ENCODE data around the gene FOXP4.

FOXP4 gene, protein sequence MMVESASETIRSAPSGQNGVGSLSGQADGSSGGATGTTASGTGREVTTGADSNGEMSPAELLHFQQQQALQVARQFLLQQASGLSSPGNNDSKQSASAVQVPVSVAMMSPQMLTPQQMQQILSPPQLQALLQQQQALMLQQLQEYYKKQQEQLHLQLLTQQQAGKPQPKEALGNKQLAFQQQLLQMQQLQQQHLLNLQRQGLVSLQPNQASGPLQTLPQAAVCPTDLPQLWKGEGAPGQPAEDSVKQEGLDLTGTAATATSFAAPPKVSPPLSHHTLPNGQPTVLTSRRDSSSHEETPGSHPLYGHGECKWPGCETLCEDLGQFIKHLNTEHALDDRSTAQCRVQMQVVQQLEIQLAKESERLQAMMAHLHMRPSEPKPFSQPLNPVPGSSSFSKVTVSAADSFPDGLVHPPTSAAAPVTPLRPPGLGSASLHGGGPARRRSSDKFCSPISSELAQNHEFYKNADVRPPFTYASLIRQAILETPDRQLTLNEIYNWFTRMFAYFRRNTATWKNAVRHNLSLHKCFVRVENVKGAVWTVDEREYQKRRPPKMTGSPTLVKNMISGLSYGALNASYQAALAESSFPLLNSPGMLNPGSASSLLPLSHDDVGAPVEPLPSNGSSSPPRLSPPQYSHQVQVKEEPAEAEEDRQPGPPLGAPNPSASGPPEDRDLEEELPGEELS

DNA sequence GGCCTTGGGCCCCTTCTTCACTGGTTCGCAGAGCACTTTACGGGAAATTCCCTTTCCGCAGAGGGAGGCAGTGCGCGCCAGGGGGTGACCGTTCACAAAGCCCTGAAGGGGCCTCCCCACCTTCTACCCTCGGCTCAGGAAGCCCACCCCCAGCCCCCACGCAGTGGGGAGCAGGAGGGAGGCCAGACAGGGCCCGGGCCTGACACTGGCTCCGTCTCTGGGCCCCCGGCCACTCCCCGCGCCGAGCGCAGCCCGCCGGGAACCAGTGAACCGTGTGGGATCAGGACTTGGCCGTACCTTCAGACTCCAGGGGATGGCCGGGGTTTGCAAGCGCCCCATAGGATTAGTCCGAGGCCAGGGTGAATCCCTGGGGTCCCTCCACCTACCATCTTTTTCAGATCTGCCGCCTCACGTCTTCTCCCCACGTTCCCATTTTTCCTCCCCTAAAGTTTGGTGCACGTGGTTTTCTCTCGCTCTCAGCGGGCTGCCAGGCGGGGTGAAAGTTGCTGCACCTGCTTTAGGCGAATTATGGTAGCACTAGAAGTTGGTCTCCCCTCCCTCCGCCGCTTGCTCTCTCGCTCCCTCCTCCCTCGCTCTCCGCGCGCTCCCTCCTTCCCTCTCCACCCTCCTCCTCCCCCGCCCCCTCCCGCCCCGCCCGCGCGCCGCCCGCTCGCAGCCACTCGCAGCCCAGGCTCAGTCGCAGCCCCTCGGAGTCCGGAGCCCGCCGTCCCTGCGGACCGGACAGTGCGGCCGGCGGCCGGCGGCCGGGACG lies at the start of gene FOXP4:
TSS of gene FOXP4 (plus strand) at position 679 of the 772 bp plus-strand sequence. CDS start 19,380 bp downstream, outside the sequence.
- peak in 2 of 3 experiments; percentile 53 to 66 for DNase-seq (ENCODE audit: low read depth in 2 of 3, low spot score in 2 of 3)

DNA sequence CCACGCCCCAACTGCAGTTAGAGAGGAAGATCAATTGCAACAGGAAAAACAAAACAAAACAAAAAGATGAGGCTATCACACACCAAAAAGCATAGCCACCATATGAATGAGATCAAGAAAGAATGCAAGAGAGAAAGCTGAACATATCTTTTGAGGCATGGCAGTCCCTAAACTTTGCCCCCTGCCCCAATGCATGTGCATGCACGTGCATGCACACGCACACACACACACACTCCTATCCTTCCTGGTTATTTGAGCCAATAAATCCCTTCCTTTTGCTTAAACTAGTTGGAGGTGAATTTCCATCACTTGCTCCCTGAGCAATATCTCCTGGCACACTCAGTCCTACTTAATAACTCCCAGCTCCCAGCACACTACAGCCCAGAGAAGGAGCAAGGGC lies 48.6 kb upstream of the FOXP4 start:
- DNase-seq (ENCODE audit: low read depth in 2 of 3, low spot score in 2 of 3): no peak

DNA sequence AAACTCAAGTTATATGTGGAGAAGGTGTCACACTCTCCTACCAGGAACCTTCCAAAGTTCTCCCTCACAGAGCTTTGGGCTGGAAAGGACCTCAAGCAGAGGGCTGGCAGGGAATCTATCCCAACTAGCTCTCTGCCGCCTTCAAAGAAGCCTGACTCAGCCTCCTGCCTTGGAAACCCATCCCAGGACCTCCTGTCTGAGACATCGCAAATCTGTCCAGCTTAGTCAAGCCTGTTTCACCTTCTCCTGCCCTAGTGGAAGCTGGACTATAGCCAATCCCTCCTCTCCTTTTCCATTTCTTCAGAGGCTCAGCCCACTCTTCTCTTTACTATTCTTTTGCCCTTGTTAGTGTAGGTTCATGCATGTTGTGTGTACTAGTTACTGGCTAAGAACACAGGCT lies 48.2 kb upstream of the FOXP4 start:
- no peak for DNase-seq (ENCODE audit: low read depth in 2 of 3, low spot score in 2 of 3)

DNA sequence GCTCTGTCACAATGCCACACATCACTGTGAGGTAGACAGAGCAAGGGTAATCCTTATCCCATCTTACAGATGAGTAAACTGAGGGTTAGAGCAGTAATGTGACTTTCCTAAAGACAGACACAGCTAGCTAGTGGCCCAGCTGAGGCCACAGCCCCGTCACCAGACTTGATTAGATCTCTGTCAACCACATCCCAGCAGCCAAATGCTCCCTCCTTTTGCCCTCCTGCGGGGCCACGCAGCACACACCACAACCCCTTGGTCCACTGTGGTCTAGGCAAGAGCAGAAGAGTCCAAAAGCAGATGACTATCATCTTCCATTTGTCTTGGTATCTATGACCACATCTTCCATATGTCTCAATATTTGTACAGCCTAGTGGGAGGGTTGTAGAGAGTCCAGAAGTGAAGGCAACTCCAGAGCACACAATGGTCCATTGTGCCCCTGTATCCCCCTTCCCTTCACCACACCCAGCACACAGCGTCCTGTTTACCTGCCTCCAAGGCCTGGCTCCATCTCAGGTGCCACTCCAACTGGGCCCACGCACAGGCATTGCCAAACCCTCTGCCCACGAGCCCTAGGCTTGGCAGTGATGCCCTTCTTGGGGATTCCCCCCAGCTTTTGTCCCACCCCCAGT lies 47.1 kb upstream of the FOXP4 start:
- DNase-seq (ENCODE audit: low read depth in 2 of 3, low spot score in 2 of 3): no peak

DNA sequence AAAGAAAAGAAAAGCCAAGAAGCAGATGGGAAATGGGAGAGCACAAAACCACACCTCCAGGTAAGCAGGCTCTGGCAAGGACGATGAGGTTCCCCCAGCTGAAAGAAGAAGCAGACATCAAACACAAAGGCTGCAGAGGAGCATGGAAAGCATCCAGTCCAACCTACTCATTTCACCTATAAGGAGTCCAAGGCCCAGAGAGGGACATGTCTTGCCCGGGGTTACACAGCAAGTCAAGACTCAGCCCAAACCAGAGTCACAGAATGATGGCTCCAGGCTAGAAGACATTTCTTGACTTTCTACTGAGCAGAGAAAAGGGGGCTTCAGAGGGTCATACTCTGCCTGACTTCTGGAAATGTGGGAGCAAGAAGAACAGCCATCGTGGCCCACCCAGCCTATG lies 45.6 kb upstream of the FOXP4 start:
- no peak for DNase-seq (ENCODE audit: low read depth in 2 of 3, low spot score in 2 of 3)

DNA sequence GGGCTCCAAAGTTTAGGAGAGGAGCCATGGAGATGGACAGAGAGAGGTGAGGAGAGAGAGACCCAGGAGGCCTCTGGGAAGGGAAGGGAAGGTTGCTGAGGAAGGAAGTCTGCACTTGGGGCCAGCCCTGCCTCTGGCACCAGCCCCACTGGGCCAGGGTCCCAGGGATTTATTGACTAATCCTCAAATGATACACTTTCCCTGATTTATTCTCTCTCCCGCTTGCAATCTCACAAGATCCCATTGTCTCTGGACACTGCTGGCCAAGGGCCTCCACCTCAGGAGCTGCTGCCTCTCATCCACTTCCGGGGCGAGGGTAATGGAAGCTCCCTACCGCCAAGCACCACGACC lies 43.6 kb upstream of the FOXP4 start:
- no peak for DNase-seq (ENCODE audit: low read depth in 2 of 3, low spot score in 2 of 3)

DNA sequence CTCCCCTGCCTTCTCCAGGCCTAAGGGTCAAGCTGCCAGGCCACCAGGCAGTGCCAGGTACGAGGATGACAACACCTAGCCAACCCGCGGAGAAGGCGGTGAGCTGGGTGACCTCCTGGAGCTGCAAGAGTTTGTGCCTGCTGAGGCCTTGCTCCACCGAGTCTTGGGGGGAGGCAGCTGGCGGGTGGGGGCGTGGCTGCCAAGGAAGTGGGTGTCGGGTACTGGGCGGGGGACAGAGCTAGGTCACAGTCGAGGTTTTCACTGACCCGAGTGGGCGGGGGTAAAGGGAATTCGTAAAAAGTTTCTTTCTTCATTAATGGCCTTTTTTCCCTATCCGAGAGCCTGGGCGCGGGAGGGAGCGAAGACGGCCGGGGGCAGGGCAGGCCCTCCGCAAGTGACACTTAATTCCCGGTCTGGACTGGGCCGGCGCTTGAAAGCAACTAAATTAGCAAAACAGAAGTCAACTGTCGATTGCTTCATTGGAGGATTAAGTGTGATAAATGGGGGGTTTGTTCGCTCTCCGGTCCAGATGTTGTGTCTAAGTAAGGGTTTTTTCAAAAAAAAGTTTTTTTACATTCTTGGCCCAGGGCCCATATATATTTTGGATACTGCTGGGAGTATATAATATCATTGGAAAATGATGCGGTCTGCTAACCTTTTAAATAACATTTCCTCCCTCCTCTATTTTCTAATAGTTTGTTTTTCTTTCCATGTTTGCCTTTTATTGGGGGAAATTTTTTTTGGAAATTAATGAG lies 43.1 kb upstream of the FOXP4 start:
- DNase-seq (ENCODE audit: low read depth in 2 of 3, low spot score in 2 of 3): no peak

DNA sequence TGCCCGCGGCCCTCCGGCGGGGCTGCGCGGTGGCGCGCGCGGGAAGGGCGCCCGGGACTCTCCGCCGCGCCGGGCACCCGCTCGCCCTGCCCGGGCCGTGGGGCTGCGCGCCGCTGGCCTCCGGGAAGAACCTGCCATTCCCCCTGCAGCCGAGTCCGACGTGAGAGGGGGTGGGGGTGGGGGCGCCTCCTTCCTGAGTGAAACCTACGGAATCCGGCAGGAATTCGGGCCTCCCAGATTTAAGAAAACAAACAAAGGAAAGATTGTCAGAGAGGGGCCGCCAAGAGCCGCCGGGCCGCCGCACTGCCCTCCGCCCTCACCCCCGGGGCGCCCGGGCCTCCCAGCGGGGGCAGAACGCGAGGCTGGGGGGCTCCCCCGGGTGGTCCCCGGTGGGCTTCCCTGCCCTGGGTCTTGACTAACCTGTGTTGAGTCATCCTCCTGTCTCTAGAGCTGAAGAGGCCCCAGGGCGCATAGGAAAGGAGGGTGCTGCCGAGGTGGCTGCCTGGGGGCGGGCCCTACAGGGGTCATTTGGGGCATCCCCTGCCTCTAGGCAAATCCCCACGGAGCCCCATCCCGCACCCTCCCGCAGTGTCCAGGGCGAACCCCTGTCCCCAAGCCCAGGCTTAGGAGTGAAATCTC lies 42.2 kb upstream of the FOXP4 start:
- DNase-seq (ENCODE audit: low read depth in 2 of 3, low spot score in 2 of 3): no peak

DNA sequence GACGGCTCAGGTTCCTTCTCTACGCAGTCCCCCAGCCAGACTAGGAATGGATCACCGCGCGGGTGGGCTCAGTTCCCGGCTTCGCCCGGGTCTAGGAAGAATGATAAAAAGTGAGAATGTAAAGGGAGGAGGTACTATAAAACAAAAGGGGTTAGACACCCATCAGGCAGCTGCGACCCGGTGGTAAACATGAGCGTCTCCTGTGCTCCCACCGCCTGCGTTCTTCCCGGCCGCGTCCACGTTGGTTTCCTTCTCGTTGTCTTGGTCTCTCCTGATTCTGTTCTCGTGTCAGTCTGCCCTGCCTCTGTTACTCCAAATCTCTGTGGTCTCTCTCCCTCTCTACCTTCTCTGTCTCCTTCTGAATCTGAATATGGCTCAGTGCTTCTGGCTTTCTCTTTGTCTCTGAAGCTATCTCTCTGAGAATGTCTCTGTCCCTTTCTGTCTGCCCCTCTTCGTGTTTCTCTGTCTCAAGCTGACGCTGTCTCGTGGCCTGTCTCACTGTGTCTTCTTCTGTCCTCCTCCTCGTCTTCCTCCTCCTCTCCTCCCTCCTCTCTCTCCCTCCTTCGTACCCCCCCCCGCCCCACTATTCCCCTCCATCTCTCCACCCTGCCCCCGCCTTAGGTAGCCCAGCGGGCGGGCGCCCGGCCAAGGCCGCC lies 41.6 kb upstream of the FOXP4 start:
- DNase-seq (ENCODE audit: low read depth in 2 of 3, low spot score in 2 of 3): no peak

DNA sequence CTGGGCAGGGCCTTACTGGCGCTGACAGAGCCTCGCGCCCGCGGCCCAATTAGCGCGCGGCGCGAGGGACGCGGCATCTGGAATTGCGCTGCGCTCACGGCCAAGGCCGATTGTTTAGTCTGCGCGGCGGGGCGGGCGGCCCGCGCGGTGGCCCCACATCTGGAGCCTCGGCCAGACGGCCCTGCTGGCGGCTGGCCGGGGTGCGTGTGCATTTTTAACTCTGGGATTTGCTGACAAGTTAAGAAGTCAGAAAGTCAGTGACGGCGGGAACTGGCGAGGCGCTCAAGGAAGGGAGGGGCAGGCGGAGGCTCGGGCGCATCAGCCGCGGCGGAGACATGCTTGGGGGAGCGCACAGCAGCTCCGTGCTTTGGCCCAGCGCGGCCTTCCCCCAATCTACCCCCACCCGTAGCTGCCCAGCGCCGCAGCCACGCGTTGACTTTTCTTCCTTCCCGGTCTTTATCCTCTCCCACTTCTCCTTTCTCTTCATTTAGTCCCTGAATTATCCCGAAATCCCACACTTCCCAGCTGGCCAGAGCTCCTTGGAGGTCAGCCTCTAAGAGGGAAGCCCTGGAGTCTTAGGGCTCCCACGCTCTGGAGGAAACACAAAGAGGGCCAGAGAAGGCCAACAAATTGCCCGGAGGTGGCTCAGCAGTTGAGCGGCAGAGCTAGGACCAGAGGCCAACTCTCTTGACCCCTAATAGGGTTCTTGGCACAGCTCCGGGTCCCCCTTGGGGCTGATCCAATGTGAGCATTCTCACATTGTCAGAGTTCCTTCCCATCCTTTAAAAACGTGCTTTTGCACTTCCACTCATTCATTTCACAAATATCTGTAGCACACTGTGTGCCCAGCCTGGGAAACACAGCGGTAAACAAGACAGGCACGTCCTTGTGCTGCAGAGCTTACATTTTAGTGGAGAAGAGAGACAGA lies 40.8 kb upstream of the FOXP4 start:
- no peak for DNase-seq (ENCODE audit: low read depth in 2 of 3, low spot score in 2 of 3)

DNA sequence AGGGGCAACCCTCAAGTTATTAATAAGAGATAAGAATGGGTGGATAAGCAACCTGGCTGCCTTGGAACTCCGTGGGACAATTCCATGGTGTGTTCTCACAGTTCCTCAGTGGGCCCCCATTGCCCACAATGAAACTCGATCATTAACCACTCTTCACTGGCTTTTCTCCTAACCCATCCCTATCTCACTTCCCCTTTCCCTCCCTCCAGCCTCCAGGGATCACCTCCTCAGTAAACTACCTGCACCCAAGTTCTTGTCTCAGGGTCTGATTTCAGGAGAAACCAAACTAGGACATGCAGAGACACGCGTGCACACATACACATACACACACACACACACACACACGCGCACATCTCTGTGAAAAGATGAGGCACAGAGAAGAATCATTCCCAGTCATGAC lies 37.7 kb upstream of the FOXP4 start:
- DNase-seq (ENCODE audit: low read depth in 2 of 3, low spot score in 2 of 3): no peak

DNA sequence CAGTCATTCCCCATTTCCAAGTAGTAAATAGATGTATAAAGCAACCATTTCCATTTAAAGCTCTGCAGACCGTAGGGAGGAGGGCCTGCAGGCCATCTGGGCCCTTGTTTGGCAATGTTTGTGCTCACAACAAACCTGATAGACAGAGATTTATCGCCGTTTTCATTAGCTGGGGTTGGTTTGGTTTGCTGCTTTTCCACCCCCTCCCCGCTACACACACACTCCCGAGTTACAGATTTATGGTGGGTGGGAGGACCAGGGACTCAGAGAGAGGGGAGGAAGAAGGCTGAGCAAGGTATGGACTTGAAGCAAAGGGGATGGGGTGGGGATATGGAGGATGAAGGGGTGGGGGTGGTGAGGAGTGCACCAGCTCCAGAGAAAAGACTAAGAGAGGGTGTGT lies 36.6 kb upstream of the FOXP4 start:
- DNase-seq (ENCODE audit: low read depth in 2 of 3, low spot score in 2 of 3): no peak

DNA sequence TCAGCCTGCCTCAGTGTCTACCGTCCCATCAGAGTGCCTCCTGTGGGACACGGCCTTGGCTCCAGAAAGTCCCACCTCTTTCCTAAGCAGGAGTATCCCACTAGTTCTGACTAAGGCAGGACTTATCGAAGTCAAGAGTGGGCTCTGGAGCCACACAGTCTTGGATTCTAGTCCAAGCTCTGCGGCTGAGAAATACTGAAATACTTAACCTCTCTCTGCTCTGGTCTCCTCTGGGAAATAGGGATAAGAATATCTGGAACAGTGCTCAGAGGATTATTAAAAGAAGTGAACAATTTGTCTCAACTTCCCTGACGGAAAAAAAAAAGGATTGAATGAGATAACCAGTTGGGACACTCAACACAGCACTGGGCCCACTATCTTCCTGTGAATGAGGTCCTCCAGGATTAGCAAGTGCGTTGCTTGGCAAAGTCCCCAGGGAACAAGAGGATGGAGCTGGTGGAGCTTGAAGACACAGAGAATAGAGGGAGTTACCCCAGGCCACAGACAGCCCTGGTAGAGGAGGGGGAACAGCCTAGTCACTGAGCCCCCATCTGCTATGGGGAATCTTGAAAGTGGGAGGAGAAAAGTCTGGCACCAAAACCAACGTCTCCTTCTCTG lies 34.6 kb upstream of the FOXP4 start:
- DNase-seq (ENCODE audit: low read depth in 2 of 3, low spot score in 2 of 3): no peak

DNA sequence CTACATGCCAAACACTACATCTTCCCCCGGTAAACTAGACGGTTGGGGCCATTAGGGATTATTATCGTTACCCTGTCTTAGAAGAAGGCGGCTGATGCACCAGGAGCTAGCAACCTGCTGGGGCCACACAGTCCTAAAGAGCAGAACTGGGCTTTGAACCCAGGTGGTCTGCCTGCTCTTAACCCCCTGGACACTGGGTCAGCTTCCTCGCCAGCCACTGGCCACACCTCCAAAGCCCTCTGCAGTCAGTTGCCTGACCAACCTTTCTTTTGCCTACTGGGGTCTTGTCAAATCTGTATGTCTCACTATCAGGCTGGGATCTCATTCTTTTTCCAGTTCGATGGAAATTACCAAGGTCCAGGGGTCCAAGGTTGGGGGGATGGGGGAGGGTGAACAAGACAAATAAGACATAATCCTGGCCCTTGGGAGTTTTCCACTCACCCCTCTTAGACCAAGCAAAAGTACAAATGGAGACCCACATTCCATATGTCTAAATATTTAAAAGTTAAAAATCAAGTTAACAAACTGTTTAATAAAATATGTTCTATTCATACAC lies 34.0 kb upstream of the FOXP4 start:
- DNase-seq (ENCODE audit: low read depth in 2 of 3, low spot score in 2 of 3): no peak

DNA sequence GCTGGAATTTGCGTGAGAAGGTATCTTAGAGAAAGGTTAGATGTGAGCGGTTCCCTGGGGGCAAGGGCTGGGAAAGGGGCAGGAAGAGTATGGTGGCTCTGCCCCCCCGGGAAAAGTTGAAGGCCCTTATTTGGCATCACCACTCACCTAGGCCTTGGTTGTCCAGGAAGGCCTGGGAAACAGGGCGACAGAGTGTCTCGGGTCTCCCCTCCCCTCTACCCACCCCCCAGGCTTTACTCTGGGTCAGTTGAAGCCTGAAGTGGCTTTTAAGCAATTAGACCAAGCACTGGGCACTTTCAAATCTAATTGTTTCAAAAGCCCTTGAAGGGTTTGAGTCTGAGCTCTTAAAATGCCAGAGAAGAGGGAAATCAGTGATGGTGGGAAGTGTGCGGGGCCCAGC lies 30.2 kb upstream of the FOXP4 start:
- no peak for DNase-seq (ENCODE audit: low read depth in 2 of 3, low spot score in 2 of 3)

DNA sequence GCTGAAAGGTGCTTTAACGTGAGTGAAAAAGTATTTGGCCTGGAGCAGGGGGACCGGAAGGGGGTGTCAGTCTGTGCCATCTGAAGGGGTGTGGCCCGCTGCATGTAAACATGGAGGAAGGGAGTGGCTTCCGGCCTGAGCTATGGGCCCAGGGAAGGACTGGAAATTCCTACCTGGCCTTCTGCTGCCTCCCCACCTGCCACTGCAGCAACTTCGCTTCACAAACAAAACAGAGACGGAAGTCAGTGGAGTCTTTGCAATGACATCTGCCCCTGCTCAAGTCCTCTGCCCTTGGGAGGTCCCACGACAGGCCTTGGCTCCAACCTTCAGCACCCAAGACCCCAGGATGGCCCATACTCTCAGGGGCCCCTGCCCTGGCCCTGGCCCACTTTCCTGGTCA lies 28.1 kb upstream of the FOXP4 start:
- DNase-seq (ENCODE audit: low read depth in 2 of 3, low spot score in 2 of 3): no peak

DNA sequence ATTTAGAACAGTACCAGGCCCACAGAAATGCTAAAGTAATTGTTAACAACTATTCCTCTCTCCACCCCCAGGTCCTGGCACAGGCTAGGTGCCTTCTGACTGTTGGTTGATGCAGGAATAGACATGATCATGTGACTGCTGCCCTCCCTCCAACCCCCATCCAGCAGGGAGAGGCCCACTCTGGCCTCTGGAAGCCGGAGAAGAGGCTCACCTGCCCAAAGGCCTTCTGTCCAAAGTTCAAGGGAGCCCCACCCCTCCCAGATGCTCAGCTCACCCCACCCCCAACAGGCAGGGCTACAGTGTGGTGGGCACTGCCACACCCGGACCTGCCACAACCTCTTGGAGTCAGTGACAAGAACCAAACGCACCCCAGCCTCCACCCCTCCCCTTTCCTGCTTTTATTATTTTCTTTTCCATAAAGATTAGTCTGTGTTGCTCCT lies 26.9 kb upstream of the FOXP4 start:
- DNase-seq (ENCODE audit: low read depth in 2 of 3, low spot score in 2 of 3): no peak
